ENCODE results near the gene NPPA.

The NPPA gene

DNA sequence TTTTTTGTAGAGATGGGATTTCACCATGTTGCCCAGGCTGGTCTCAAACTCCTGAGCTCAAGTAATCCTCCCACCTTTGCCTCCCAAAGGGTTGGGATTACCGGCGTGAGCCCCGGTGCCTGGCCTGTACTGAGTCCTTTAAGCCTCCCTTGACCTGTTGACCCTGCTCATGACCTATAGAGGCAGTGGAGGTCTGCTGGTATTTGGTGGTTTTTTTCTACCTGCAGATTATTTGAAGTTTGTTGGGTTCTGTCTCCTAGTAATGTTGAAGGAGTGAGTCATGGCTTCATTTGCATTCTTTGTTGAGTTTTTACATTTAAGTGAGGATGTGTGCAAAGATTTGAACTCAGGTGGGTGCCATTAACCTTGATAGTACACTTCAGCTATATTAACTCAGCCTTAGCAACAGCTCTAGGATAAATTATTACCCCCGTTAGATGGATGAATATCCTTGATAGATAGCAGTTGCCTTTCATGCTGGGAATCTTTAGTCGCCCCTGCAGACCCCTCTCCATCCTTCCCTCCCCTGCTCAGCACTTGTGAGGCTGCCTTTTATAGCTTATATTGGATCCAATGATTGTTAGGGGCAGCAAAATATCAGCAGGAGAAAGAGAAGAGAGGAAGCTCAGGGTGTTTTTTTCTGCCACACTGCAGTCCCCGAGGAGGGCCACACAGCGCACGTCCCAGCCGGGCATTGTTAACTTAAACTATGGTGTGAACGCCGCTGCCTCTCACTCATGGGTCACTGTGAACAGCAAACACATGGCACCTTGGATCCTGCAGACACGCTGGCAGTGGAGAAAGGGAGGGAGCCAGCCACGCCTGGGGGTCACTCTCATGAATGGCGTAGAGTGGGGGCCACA is 26.0 kb upstream of the NPPA start:
- no peak for DNase-seq

DNA sequence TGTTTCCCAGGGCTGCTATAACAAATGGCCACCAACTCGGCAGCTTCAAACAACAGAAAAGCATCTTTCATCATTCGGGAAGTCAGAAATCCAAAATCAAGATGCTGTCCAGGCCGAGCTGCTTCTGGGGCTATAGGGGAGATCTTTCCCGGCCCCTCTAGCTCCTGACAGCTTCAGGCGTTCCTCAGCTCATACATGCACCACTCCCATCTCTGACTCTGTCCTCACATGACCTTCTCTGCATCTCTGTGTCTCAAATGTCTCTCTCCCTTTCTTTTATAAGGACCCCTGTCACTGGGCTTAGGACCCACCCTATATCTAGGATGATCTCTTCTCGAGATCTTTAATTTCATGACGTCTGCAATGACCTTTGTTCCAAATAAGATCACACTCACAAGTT is 25.0 kb upstream of the NPPA start:
- no peak for DNase-seq

DNA sequence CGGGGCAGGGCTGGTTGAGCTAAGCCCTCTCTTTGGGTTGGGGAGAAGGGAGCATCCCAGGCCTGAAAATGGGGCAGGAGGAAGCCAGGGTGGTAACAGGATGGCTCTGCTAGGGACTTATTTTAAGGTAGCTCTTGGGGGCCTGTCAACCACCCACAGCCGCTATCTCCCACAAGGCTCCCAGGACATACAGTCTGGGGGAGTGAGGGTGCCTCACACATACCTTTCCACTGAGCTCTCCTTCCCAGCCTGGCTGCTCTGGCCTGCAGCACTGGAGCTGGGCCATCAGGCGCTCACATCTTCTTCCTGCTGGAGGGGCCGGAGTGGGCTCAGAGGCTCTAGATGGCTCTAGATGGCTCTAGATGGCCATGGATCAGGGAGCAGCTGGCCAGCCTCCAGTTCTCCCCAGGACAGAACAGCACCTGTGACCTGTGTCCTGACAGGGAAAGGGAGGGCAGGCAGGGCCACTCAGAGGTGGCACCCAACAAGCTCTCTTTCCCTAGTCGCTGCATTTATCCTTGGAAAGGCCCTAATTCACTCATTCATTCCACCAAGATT is 22.1 kb upstream of the NPPA start:
- no peak for DNase-seq

DNA sequence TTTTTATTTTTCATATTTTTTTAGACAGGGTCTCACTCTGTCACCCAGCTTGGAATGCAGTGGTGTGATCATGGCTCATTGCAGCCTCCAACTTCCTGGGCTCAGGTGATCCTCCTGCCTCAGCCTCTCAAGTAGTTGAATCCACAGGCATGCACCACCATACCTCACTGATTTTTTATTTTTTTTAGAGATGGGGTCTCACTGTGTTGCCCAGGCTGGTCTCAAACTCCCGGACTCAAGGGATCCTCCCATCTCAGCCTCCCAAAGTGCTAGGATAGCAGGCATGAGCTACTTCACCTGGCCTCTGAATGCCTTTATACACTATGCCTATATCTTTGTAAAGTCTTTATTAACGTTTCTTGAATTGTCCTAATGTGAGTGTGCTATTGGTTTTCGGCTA is 21.5 kb upstream of the NPPA start:
- DNase-seq = no peak

DNA sequence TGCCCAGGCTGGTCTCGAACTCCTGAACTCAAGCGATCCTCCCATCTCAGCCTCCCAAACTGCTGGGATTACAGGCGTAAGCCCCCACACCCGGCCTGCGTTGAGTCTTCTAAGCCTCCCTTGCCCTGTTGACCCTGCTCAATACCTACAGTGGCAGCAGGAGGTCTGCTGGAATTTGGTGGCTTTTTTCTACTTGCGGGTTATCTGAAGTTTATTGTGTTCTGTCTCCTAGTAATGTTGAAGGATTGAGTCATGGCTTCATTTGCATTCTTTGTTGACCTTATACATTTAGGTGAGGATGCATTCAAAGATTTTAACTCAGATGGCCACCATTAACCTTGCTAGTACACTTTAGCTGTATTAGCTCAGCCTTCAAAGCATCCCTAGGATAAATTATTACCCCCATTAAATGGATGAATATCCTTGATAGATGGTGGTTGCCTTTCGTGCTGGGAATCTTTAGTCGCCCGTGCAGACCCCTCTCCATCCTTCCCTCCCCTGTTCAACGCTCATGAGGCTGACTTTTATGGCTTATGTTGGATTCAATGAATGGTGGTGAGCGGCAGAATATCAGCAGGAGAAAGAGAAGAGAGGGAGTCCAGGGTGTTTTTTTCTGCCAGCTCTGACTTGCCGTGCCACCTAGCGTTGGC is 20.9 kb upstream of the NPPA start:
- no peak for DNase-seq

DNA sequence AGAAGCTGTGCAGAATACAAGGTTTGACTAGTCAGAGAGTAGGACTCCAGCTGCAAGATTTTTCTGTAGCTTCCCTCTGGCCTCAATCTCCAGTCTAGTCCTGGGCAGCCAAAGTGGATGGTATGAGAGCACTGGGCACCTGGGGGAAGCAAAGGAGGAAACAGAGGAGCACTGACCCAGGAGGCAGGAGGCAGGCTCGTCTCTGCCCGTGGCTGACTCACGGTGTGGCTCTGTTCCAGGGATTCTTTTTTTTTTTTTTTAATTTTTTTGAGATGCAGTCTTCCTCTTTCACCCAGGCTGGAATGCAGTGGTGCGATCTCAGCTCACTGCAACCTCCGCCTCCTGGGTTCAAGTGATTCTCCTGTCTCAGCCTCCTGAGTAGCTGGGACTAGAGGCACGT is 15.3 kb upstream of the NPPA start:
- DNase-seq = no peak

DNA sequence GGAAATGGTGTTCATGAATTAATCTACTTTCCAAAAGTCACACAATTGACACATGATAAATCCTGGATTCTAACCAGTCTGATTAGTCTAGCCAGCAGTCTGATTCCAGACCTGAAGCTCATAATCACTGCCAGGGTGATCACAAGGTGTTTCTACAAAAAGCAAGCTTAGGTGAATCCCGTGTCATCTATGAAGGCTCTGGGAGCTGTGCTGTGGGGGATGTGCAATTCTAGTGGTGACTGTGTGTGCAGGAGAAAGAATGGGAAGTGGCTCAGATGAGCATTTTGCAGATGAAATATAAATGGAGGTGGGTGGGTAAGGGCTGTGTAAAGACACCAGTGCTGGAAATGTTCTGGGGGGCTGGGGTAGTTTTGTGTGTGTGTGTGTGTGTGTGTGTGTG is 13.0 kb upstream of the NPPA start:
- no peak for DNase-seq

DNA sequence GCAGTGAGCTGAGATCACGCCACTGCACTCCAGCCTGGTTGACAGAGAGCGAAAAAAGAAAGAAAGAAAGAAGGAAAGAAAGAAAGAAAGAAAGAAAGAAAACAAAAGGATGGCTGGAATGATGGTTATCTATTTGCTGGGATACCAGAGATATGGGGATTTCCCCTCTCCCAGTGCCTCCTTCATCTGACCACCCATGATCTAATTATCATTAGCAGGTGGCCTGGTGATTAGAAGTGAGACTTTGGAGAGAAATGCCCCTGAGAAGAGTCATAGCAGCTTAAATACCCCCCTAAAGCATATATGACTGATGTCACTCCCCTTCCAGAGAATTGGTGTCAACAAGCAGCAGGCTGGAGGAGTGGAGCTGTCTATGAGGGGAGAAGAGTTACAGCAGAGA is 12.5 kb upstream of the NPPA start:
- no peak for DNase-seq

DNA sequence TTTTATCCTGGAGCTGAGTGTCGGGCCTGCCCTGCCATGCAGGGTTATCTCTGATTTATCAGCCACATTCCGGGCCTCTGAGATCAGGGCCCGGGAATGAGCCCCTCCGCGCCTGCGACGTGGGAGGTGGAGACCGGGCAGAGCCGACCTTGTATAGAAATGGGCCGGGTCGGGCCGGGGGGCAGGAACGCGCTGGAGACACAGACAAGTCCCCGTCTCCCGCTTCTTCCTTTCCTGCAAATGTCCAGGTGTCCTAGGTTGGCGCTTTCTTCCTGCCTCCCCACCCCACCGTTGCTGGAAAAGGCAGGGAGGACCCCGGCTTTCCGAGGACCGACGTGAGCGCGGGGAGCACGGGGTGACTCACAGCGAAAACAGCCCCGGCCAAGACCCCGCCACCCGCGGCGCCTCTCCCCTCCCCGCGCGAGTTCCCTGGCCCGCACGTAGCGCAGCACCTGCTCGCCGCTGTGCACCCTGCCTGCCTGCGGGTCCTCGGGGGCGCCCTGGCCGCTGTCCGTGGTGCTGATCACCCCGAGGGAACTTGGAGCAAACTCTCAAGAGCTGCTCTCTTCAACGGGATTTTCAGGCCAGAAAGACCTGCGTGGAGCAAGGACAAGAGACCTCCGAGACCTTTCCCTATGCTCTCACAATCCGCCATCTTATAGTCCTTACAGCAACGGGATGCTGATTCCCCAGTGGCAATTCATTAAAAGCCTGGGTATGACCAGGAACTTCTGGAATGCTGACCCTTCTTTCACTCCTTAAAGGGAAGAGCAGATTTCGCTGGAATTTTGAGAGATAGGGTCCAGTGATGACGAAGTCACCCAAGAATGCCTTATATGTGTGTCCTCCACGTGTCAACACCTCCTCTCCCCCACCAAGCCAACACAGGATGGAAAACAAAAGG is 11.6 kb upstream of the NPPA start:
- DNase-seq = peak; percentile 55

DNA sequence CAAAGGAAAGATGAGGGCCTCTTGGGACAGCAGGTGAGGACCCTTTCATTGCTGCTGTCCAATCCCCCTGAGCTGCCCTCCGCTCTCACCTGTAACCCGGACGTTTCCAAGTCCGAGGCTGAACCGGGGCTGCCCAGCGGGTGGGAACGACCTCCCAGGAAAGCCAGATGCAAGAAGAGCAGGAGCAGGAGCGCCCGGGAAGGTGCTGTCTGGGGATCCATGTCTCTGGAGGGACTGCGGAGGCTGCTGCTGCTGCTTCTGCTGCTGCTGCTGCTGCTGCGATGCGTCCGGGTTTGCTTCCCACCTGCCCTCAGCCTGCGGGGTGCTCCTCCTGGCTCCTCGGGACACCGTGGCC is 11.0 kb upstream of the NPPA start, which contains the start of gene NPPB:
Gene NPPB, minus strand, starts transcription at position 333 of the 355 bp plus-strand sequence. Its CDS starts 112 bp downstream, at position 221.
- DNase-seq = no peak

DNA sequence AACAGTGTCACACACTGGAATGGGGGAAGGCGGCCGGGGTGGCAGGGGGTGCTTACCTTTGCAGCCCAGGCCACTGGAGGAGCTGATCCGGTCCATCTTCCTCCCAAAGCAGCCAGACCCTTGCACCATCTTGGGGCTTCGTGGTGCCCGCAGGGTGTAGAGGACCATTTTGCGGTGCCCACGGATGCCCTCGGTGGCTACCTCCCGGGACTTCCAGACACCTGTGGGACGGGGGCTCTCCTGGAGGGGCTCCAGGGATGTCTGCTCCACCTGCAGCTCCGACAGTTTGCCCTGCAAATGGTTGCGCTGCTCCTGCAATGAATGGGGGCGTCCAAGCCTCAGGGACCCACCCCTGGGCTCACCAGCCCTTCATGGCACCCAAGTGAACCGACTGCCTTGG is 10.6 kb upstream of the NPPA start:
- no peak for DNase-seq

DNA sequence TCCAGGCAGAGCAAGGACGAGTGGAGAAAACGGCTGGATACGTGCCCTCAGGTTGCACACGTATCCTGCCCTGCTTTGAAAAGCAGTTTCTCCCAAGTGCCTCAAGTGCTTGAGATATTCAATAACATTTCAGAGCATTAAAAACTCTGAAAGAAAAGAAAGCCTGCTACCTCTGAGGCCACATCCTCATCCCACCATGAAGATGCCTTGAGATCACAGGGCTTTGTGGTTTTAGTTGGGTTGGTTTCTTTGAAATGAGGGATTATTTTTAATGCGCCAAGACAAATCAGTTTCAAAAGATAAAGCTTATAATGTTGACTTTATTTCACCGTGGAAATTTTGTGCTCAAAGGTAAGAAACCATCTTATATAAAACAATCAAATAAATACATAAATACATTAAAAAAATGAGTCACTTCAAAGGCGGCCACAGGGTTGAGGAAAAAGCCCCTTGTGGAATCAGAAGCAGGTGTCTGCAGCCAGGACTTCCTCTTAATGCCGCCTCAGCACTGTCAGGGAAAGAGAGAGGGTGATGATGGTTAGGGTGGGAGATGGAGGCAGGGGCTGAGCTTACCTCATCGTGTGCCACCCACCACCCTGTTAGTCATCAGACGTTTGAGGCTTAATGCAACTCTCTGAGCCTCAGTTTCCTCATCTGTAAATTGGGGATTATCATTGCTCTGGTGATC is 9.7 kb upstream of the NPPA start:
- no peak for DNase-seq

DNA sequence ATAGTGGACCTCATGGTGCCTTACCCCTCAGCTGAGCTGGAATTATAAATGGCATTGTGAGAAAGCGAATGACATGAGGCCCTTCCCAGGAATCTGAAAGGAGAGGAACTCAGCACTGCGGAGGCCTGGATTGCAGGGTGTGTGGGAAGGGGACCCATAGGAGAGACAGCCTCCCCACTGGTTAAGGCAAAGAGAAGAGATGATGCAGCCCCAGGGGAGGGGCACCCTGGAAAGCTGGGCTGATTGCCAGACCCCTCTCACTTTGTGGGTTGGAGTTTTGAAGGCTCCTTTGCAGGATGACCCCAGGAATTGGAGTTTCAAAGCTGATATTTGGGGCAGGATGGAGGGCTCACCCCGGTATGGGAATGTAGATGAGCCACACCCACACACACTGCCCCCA is 9.1 kb upstream of the NPPA start:
- DNase-seq = no peak

DNA sequence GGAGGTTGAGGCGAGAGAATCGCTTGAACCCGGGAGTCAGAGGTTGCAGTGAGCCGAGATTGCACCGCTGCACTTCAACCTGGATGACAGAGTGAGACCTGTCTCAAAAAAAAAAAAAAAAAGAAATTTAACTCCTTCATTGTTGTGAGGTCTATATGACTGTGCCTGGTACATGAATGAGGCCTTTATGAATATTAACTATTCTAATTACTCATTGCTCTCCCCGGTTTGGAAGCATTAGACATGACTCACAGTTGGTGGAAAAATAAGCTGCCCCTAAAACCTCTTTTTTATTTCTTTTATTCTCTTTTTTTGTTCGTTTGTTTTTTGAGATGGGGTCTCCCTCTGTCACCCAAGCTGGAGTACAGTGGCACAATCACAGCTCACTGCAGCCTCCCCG is 7.8 kb upstream of the NPPA start:
- no peak for DNase-seq

DNA sequence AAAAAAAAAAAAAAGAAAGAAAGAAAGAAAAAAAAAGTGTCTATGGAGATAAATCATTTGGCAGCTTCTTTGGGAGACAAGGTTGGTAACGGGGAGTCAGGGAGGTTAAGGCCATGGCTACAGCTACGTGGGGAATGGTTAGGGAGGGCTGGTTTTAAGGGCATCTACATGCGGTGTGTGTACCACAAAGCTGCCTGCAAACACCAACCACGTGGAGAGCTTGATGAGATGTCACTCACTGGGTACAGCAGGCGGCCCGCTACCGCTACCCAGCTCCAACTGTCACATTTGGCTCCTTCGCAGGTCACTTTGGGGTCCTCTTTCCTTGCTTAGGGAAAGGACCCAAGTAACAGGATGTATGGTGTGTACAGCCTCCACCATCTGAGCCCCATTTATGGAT is 6.9 kb upstream of the NPPA start:
- DNase-seq = no peak

DNA sequence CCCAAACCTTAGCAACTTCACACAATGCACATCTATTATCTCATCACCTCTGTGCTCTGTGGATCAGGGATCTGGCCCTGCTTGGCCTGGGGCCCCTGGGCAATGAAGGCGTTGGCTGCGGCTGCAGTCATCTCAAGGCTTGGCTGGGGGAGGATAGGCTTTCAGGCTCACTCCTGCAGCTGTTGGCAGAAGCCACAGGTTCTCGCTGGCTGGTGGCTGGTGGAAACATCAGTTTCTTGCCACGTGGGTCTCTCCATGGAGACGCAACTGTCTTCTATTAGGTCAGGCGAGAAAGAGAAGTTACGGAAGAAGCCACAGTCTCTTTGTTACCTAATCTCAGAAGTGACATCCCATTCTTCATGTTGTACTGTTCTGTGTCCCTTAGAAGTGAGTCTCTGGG is 3.6 kb upstream of the NPPA start:
- DNase-seq = no peak

DNA sequence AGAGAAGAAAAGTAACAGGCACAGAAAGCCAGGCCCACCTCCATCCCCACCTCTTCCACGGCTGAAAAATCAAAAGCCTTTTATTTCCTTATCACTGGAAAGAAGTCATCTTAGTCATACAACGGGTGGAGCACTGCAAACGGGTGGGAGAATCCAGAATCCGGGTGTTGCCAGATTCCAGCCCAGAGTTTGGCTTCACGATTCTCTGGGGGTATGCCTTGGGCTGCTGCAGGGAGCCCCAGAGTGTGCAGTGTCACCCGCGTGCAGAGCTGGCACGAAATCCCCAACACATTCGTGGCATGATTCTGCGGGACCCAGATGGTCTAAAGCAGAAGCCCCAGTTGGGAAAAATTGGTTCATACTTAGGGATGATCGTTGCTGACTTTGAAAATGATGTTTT is 2.6 kb upstream of the NPPA start:
- no peak for DNase-seq

DNA sequence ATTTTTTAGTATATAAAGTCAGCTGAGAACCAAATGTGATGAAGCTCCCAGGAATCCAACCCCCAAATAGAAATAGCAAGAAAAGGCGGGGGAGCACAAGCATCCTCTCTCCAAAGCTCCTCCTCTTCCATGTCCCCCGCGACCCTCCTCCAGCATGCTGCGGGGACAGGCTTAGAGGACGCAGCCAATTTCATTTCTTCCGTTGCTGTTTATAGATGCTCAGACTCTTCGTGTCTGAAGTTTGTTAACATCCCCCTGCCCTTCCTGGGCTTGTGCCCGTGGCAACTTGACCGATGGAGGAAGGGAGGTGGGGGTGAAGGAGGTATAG is 754 bp upstream of the NPPA start:
- no peak for DNase-seq

DNA sequence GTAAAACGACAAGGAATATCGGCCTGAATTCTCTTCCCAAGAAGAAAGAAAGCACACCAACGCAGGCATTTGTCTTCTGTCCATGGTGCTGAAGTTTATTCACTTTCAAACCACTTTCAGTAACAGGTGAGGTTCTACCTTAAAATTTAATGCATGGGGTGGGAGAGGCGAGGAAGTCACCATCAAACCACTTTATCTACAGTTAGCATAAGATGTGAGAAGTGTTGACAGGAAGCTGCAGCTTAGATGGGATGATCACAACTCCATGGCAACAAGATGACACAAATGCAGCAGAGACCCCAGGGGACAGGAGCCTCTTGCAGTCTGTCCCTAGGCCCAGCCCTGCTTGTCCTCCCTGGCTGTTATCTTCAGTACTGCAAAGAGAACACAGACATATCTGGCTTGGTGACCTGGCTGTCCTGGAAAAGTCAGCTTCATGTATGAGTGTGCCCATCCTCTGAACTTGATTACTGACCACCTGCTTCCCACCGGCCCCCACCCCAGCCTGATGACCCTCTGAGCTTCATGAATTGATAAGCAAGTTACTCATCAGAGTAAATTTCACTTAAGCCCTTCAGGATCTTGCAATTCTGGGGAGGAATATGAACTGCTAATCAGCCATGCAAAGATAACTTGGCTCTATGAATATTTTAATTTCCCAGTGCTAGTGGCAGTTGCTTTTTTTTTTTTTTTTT is 1.8 kb downstream of the NPPA start:
- no peak for DNase-seq

DNA sequence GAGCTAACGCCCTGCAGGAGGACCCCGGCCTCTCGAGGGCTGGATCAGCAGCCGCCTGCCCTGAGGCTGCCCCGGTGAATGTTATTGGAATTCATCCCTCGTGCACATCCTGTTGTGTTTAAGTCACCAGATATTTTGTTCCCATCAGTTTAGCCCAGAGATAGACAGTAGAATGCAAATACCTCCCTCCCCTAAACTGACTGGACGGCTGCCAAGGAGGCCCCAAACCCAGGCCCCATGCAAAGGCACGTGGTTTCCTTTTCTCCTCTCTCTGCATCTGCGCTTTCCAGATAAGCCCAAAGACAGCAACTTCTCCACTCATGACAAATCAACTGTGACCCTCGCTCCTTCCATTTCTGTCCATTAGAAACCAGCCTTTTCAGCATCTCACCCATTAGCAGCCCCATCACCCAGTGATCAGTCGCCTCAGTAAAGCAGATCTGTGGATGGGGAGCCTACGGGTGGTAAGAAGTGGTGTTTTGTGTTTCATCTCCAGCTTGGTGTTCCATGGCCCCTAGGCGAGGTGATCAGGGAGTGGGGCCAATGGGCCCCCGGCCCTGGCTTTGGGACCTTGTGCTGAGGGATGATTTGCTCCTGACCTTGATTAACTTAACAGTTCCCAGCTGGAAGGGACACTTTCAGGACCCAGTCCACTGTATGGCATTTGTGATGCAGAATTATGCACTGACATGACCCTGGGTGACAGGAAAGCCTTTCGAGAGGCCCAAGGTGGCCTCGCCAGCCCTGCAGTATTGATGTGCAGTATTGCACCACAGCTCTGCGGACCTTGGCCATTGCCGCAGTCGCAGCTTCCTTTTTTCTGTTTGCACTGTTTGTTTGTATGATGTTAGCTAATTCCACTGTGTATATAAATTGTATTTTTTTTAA is 5.2 kb downstream of the NPPA start:
- DNase-seq = no peak

All from NCI-H146 (cell line).